Sigmoid colon (tissue), 7 donors: ENCODE results near the gene SIAH1. TPM values are rescaled to one million over a fixed set of nuclear protein-coding genes. Genes with fewer than 3 reads are reported as not detected.

Experiments used
- DNase-seq: peaks from one replicate; pipeline ENCODE4 v3.0.0-alpha.2; 2019
- H3K27ac ChIP-seq, 4 donors: fragments of 200-600 bp; sonication (generic); one replicate each; pipeline ENCODE4 v1.5.1; 2016 to 2019; ENCODE audit warnings: mild to moderate bottlenecking in 1 of 4
- H3K27me3 ChIP-seq, 3 donors: fragments of 200-600 bp; sonication (generic); one replicate each; pipeline ENCODE4 v1.5.1; 2019; ENCODE audit warnings: mild to moderate bottlenecking in 1 of 3
- H3K36me3 ChIP-seq, 4 donors: fragments of 200-600 bp; sonication (generic); one replicate each; pipeline ENCODE4 v1.5.1; 2016 to 2019
- H3K4me1 ChIP-seq, 4 donors: fragments of 200-600 bp; sonication (generic); one replicate each; pipeline ENCODE4 v1.5.1; 2017 to 2019
- H3K4me3 ChIP-seq, 4 donors: fragments of 200-600 bp; sonication (generic); one replicate each; pipeline ENCODE4 v1.5.1; 2017 to 2019; ENCODE audit warnings: mild to moderate bottlenecking in 2 of 4, moderate library complexity in 1 of 4
- H3K9me3 ChIP-seq, 4 donors: fragments of 200-600 bp in 3 of 4; sonication (generic) in 3 of 4; one replicate each; pipeline versions ENCODE4 v1.5.1 to v1.6.1; 2013 to 2019
- CTCF ChIP-seq, 4 experiments: fragments of 450-650 bp in 3 of 4; fragments of 200-600 bp in 1 of 4; IDR thresholded peaks; one replicate each; pipeline ENCODE4 v1.5.1; 2016 to 2019; ENCODE audit warnings: antibody characterized with exemption in 4 of 4, mild to moderate bottlenecking in 3 of 4, moderate library complexity in 2 of 4
- EP300 ChIP-seq, 4 donors: sonication (generic); formaldehyde crosslinking; IDR thresholded peaks; one replicate each; pipeline ENCODE4 v1.6.1; 2017; ENCODE audit warnings: antibody characterized with exemption in 4 of 4
- POLR2A ChIP-seq, 2 donors: fragments of 450-650 bp; IDR thresholded peaks; one replicate each; pipeline ENCODE4 v1.6.1; 2016; ENCODE audit warnings: antibody characterized with exemption in 2 of 2, mild to moderate bottlenecking in 2 of 2, moderate library complexity in 2 of 2
- POLR2AphosphoS5 ChIP-seq, 4 donors: sonication (generic); formaldehyde crosslinking; IDR thresholded peaks; one replicate each; pipeline ENCODE4 v1.6.1; 2017; ENCODE audit warnings: antibody characterized with exemption in 4 of 4
- WGBS, 2 donors: extraction: QIAGEN DNeasy Blood & Tissue Kit; methylation state at CpG; one replicate each; pipeline ENCODE4 v1.1.7; 2013; 5-methylcytosine and 5-hydroxymethylcytosine counted together
- intact Hi-C: fragments of 100-400 bp; cut with DNase I; formaldehyde crosslinking; loops from one replicate; pipeline ENCODE4 v1.15.1; 2023
- polyA plus RNA-seq, 3 donors: library from polyadenylated mRNA; stranded (reverse); fragments of 200-250 nt; gene quantifications; one replicate each; pipeline ENCODE4 v1.2.3, GENCODE V29; 2013
- total RNA-seq, 4 donors: library from RNA; depleted of rRNA; stranded (reverse); fragments of >200 nt; gene quantifications; one replicate each; pipeline ENCODE4 v1.1.0, GENCODE V29; 2016
- donor health status: healthy with polysubstance abuse.
- donor health status: Bipolar disorder and iron deficiency.
- donor health status: healthy.

SIAH1 gene
- total and polyA plus RNA-seq, 7 donors: 18.1 to 37.4 (median 25.5) TPM

- no peak for DNase-seq
- WGBS, 2 donors: 86 to 90% methylated on average over 17 of the region's 17 CpGs
- no peak overlapping the region for H3K4me3 ChIP-seq
- H3K27ac ChIP-seq: peak overlapping the region in 1 of 4 donors; percentile 99
- intact Hi-C loops: loop anchor here (10.0 kb wide), 3 partner anchors 118 to 148 kb away; partner anchors contain the start of genes ABCC11 and LONP2
- H3K27me3 ChIP-seq: no peaks in the 10 kb centered on the region
- peaks cover 0 to 25% (median 21%) of the 10 kb centered on the region in 4 donors for H3K4me1 ChIP-seq
- H3K9me3 ChIP-seq: no peaks in the 10 kb centered on the region
- no peaks in the 10 kb centered on the region for H3K36me3 ChIP-seq
- TF ChIP-seq POLR2AphosphoS5 (IDR thresholded peaks at IDR 0.05) (peak in 1 of 4 donors; percentile 7), EP300 (IDR thresholded peaks at IDR 0.05) (no peak)
Observed at GRCh38 chr16:48386559-48387312, 1.5 kb upstream of the SIAH1 start.

GRCh38 chr16:48384520-48385252 is 527 bp downstream of the SIAH1 start:
- no peaks in the 10 kb centered on the region for H3K27me3 ChIP-seq
- H3K4me1 ChIP-seq: peaks cover 0 to 44% (median 35%) of the 10 kb centered on the region in 4 donors
- H3K27ac ChIP-seq: peak overlapping the region; percentile 96 to 99 (median 98)
- no peaks in the 10 kb centered on the region for H3K9me3 ChIP-seq
- H3K4me3 ChIP-seq: peak overlapping the region; percentile 75 to 96 (median 86)
- peak; percentile 81 for DNase-seq
- intact Hi-C loops: loop anchor here (2.0 to 10.0 kb wide), 5 partner anchors 18 to 226 kb away; partner anchors contain the start of genes ABCC11, LONP2 and N4BP1
- H3K36me3 ChIP-seq: no peaks in the 10 kb centered on the region
- 1% methylated on average over 103 of the region's 103 CpGs for WGBS, 2 donors
- no peak for TF ChIP-seq CTCF (IDR thresholded peaks at IDR 0.05)
- TF ChIP-seq POLR2A (IDR thresholded peaks at IDR 0.05): no peak
- no peak for TF ChIP-seq EP300 (IDR thresholded peaks at IDR 0.05)
- no peak for TF ChIP-seq POLR2AphosphoS5 (IDR thresholded peaks at IDR 0.05)

GRCh38 chr16:48383877-48384519 is 1.2 kb downstream of the SIAH1 start:
- WGBS, 2 donors: 1 to 3% methylated on average over 15 of the region's 15 CpGs
- H3K36me3 ChIP-seq: no peaks in the 10 kb centered on the region
- peak overlapping the region; percentile 75 to 96 (median 86) for H3K4me3 ChIP-seq
- no peaks in the 10 kb centered on the region for H3K9me3 ChIP-seq
- no peaks in the 10 kb centered on the region for H3K27me3 ChIP-seq
- peak in 3 of 4 donors; percentile 15 to 54 (median 44) for TF ChIP-seq POLR2AphosphoS5 (IDR thresholded peaks at IDR 0.05)
- TF ChIP-seq EP300 (IDR thresholded peaks at IDR 0.05): no peak
- no peak for TF ChIP-seq POLR2A (IDR thresholded peaks at IDR 0.05)
- no peak for TF ChIP-seq CTCF (IDR thresholded peaks at IDR 0.05)
- DNase-seq: no peak
- H3K4me1 ChIP-seq: peaks cover 0 to 51% (median 42%) of the 10 kb centered on the region in 4 donors
- intact Hi-C loops: loop anchor here (2.0 to 10.0 kb wide), 5 partner anchors 17 to 227 kb away; partner anchors contain the start of genes ABCC11, LONP2 and N4BP1
- peak overlapping the region; percentile 96 to 99 (median 98) for H3K27ac ChIP-seq

- Histone ChIP-seq H3K27ac (peak overlapping the region; percentile 96 to 99 (median 98)), H3K4me3 (peak overlapping the region; percentile 75 to 96 (median 86)), H3K9me3 (no peaks in the 10 kb centered on the region), H3K27me3 (no peaks in the 10 kb centered on the region), H3K36me3 (no peaks in the 10 kb centered on the region), H3K4me1 (peaks cover 0 to 59% (median 50%) of the 10 kb centered on the region in 4 donors)
- 15 to 56% methylated on average over 6 of the region's 6 CpGs for WGBS, 2 donors
- intact Hi-C loops: loop anchor here (10.0 kb wide), 3 partner anchors 122 to 152 kb away; partner anchors contain the start of genes ABCC11 and LONP2
- DNase-seq: no peak
- TF ChIP-seq EP300 (IDR thresholded peaks at IDR 0.05) (no peak), POLR2AphosphoS5 (IDR thresholded peaks at IDR 0.05) (no peak), CTCF (IDR thresholded peaks at IDR 0.05) (no peak), POLR2A (IDR thresholded peaks at IDR 0.05) (no peak)
Observed at GRCh38 chr16:48383009-48383876, 2.0 kb downstream of the SIAH1 start.
